ENCODE measurements around the gene BCL2L1.

The BCL2L1 gene

GRCh38 chr20:31691646-31692275 lies 30.9 kb downstream of the BCL2L1 start:
- DNase-seq = no peak

- DNase-seq = no peak
These were observed 32.5 kb downstream of the BCL2L1 start for GRCh38 chr20:31690124-31690666.

- no peak for DNase-seq
These were observed 33.5 kb downstream of the BCL2L1 start for GRCh38 chr20:31689141-31689540.

GRCh38 chr20:31687777-31688176 lies 34.9 kb downstream of the BCL2L1 start:
- DNase-seq = no peak

GRCh38 chr20:31685853-31686643 lies 36.6 kb downstream of the BCL2L1 start:
- DNase-seq = no peak

- DNase-seq = no peak
These were observed 38.3 kb downstream of the BCL2L1 start for GRCh38 chr20:31684153-31685015.

- no peak for DNase-seq
These were observed 39.7 kb downstream of the BCL2L1 start for GRCh38 chr20:31682927-31683326.

GRCh38 chr20:31682352-31682751 lies 40.3 kb downstream of the BCL2L1 start:
- DNase-seq = no peak

GRCh38 chr20:31681769-31682168 lies 40.9 kb downstream of the BCL2L1 start:
- DNase-seq = no peak

- DNase-seq = no peak
These were observed 41.4 kb downstream of the BCL2L1 start for GRCh38 chr20:31681128-31681727.

- DNase-seq = no peak
These were observed 42.2 kb downstream of the BCL2L1 start for GRCh38 chr20:31680286-31681127.

GRCh38 chr20:31679357-31680285 lies 43.0 kb downstream of the BCL2L1 start:
- no peak for DNase-seq

GRCh38 chr20:31678389-31679356 lies 44.0 kb downstream of the BCL2L1 start:
- DNase-seq = no peak

GRCh38 chr20:31677553-31678260 lies 45.0 kb downstream of the BCL2L1 start:
- DNase-seq = no peak

GRCh38 chr20:31676609-31676989 lies 46.1 kb downstream of the BCL2L1 start:
- no peak for DNase-seq

GRCh38 chr20:31675828-31676608 lies 46.6 kb downstream of the BCL2L1 start:
- DNase-seq = no peak

- DNase-seq = peak; percentile 57
These were observed 47.5 kb downstream of the BCL2L1 start for GRCh38 chr20:31674895-31675827.
